ENCODE data around the gene PDIA5. TPM values are rescaled to one million over a fixed set of nuclear protein-coding genes. Genes with fewer than 3 reads are reported as not detected.

Gene PDIA5
- polyA plus RNA-seq, 1 donor (not counting 4 experiments of a cell fraction or from before 2014, with no cell fraction given): 29.8 TPM

DNA sequence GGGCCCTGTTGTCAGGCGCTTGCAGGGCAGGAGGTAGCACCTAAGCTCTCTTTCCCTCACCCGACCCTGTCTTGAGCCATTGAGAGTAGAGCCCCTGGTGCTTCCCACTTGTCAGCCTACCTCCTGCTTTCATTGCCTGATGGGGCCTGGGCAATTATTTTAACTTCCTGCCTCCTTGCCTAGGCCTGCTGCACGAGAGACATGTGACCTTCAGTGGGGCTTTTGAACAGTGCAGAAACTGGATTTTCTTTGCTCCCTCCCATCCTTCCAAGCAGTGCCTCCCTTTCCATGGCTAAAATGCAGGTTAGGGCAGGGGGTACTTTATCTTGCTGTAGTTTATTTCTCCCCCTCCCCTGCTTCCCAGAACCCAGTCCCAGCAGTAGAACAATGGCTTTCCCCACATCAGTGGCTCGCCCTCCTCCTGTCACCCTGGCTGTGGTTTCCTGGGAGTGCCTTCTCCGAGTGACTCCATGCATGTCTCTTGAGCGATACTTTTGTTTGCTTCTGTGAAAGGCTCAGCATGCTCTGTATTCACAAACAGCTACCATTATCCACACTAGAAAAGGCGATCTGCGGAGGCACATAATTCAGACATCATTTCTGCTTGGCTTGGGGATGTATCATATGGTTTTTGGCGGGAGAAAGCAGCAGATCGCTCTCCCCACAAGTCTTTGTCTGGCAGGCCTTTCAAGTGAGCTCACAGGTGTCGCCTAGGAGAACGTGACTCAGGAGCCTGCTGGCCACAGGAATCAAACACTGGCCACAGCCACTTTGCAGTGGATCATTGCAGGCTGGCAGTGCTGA lies 24.1 kb downstream of the PDIA5 start:
- Histone ChIP-seq H3K9ac (ENCODE audit: control insufficient read depth, extremely low read depth, insufficient read depth, low read length) (no peak overlapping the region), H3K36me3 (ENCODE audit: control insufficient read depth in 2 of 2, extremely low read depth in 1 of 2, insufficient read depth in 2 of 2, low read length in 2 of 2) (peaks cover 16 to 40% of the 10 kb centered on the region in 2 experiments), H3K79me2 (ENCODE audit: control insufficient read depth, insufficient read depth, low read length) (peaks cover 71% of the 10 kb centered on the region), H3K27me3 (ENCODE audit: control insufficient read depth, extremely low read depth, insufficient read depth, low read length) (no peaks in the 10 kb centered on the region), H3K4me2 (ENCODE audit: control insufficient read depth, extremely low read depth, insufficient read depth, low read depth, low read length) (no peak overlapping the region), H3K27ac (ENCODE audit: control insufficient read depth, insufficient read depth, low read length) (no peak overlapping the region), H2AFZ (ENCODE audit: control insufficient read depth, low read length) (no peak overlapping the region), H3K9me1 (ENCODE audit: control insufficient read depth, extremely low read depth, insufficient read depth, low read length) (no peaks in the 10 kb centered on the region), H3K4me3 (ENCODE audit: control insufficient read depth in 2 of 3, extremely low read depth in 1 of 3, insufficient read depth in 2 of 3, low read depth in 1 of 3, low read length in 3 of 3) (no peak overlapping the region), H3K4me1 (ENCODE audit: control insufficient read depth, extremely low read depth, insufficient read depth, low read length) (no peaks in the 10 kb centered on the region), H3K9me3 (ENCODE audit: control insufficient read depth, low read depth, low read length) (no peaks in the 10 kb centered on the region), H4K20me1 (ENCODE audit: control insufficient read depth, extremely low read depth, insufficient read depth, low read length) (peaks cover 23% of the 10 kb centered on the region)
- no peak for TF ChIP-seq CTCF (optimal IDR thresholded peaks at IDR 0.05 in 1 of 3, IDR thresholded peaks at IDR 0.05 in 1 of 3, conservative IDR thresholded peaks at IDR 0.05 in 1 of 3; ENCODE audit: extremely low read depth in 1 of 3, insufficient read depth in 2 of 3, low read length in 3 of 3)
- no peak for TF ChIP-seq EZH2 (IDR thresholded peaks at IDR 0.05; ENCODE audit: low read length)
- no peak for FAIRE-seq
- dilution Hi-C loops (cut with MboI; ENCODE audit: extremely low pct_ligation_motif_present, low sequenced_read_pairs): no loop called here
- no peak for DNase-seq (ENCODE audit: low read depth, low spot score)

DNA sequence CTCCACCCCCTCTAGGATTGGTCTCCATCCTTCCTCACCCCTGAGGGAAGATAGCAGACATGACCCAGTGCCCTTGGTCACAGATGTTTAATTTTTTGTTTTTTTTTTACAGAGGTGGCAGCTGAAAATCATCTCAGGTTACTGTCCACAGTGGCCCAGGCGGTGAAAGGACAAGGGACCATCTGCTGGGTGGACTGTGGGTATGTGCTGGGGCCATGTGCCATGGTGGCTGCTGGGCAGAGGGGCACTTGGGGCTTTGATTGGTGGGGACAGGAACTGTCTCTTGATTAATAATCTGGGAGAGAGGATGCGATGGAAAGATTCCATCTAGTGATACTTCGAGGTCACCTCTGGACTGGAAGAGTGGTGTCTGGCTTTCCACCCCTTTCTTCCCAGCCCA lies 25.4 kb downstream of the PDIA5 start:
- dilution Hi-C loops (cut with MboI; ENCODE audit: extremely low pct_ligation_motif_present, low sequenced_read_pairs): no loop called here
- DNase-seq (ENCODE audit: low read depth, low spot score): no peak
- Histone ChIP-seq H3K27me3 (ENCODE audit: control insufficient read depth, extremely low read depth, insufficient read depth, low read length) (no peaks in the 10 kb centered on the region), H3K36me3 (ENCODE audit: control insufficient read depth in 2 of 2, extremely low read depth in 1 of 2, insufficient read depth in 2 of 2, low read length in 2 of 2) (peaks cover 21 to 47% of the 10 kb centered on the region in 2 experiments), H3K9me1 (ENCODE audit: control insufficient read depth, extremely low read depth, insufficient read depth, low read length) (no peaks in the 10 kb centered on the region), H3K4me3 (ENCODE audit: control insufficient read depth in 2 of 3, extremely low read depth in 1 of 3, insufficient read depth in 2 of 3, low read depth in 1 of 3, low read length in 3 of 3) (no peak overlapping the region), H4K20me1 (ENCODE audit: control insufficient read depth, extremely low read depth, insufficient read depth, low read length) (peaks cover 14% of the 10 kb centered on the region), H3K4me1 (ENCODE audit: control insufficient read depth, extremely low read depth, insufficient read depth, low read length) (no peaks in the 10 kb centered on the region), H3K9me3 (ENCODE audit: control insufficient read depth, low read depth, low read length) (no peaks in the 10 kb centered on the region), H2AFZ (ENCODE audit: control insufficient read depth, low read length) (no peak overlapping the region), H3K4me2 (ENCODE audit: control insufficient read depth, extremely low read depth, insufficient read depth, low read depth, low read length) (no peak overlapping the region), H3K9ac (ENCODE audit: control insufficient read depth, extremely low read depth, insufficient read depth, low read length) (no peak overlapping the region), H3K79me2 (ENCODE audit: control insufficient read depth, insufficient read depth, low read length) (peaks cover 58% of the 10 kb centered on the region), H3K27ac (ENCODE audit: control insufficient read depth, insufficient read depth, low read length) (no peak overlapping the region)
- TF ChIP-seq CTCF (optimal IDR thresholded peaks at IDR 0.05 in 1 of 3, IDR thresholded peaks at IDR 0.05 in 1 of 3, conservative IDR thresholded peaks at IDR 0.05 in 1 of 3; ENCODE audit: extremely low read depth in 1 of 3, insufficient read depth in 2 of 3, low read length in 3 of 3) (no peak), EZH2 (IDR thresholded peaks at IDR 0.05; ENCODE audit: low read length) (no peak)
- no peak for FAIRE-seq

All from keratinocyte (primary cell).